ENCODE results near the gene NHEJ1. TPM values are rescaled to one million over a fixed set of nuclear protein-coding genes. Genes with fewer than 3 reads are reported as not detected.

The NHEJ1 gene
- total RNA-seq, 4 donors from 2014 or later = 13.8 to 23.2 (median 17.5) TPM

GRCh38 chr2:219149667-219150066, 10.9 kb downstream of the NHEJ1 start:
- no peak for ATAC-seq (ENCODE audit: low FRiP score)
- no peak for TF ChIP-seq CTCF (IDR thresholded peaks at IDR 0.05)
- no peak for DNase-seq (ENCODE audit: low spot score)

GRCh38 chr2:219142329-219142728, 18.3 kb downstream of the NHEJ1 start:
- no peak for DNase-seq (ENCODE audit: low spot score)
- TF ChIP-seq CTCF (IDR thresholded peaks at IDR 0.05) = no peak
- no peak for ATAC-seq (ENCODE audit: low FRiP score)

GRCh38 chr2:219140722-219141121, 19.9 kb downstream of the NHEJ1 start:
- ATAC-seq (ENCODE audit: low FRiP score) (no peak), DNase-seq (ENCODE audit: low spot score) (no peak)
- TF ChIP-seq CTCF (IDR thresholded peaks at IDR 0.05) = no peak

- DNase-seq (ENCODE audit: low spot score) (no peak), ATAC-seq (ENCODE audit: low FRiP score) (no peak)
- TF ChIP-seq CTCF (IDR thresholded peaks at IDR 0.05) = no peak
Observed at GRCh38 chr2:219133976-219134375, 26.6 kb downstream of the NHEJ1 start.

GRCh38 chr2:219131744-219132143, 28.9 kb downstream of the NHEJ1 start:
- ATAC-seq (ENCODE audit: low FRiP score) (no peak), DNase-seq (ENCODE audit: low spot score) (no peak)
- no peak for TF ChIP-seq CTCF (IDR thresholded peaks at IDR 0.05)

GRCh38 chr2:219131327-219131726, 29.3 kb downstream of the NHEJ1 start:
- ATAC-seq (ENCODE audit: low FRiP score) (no peak), DNase-seq (ENCODE audit: low spot score) (no peak)
- TF ChIP-seq CTCF (IDR thresholded peaks at IDR 0.05) = no peak

- TF ChIP-seq CTCF (IDR thresholded peaks at IDR 0.05) = no peak
- ATAC-seq (ENCODE audit: low FRiP score) (no peak), DNase-seq (ENCODE audit: low spot score) (no peak)
Observed at GRCh38 chr2:219129589-219129988, 31.0 kb downstream of the NHEJ1 start.
